Measurements from ENCODE around the gene GLP2R. TPM values are rescaled to one million over a fixed set of nuclear protein-coding genes. Genes with fewer than 3 reads are reported as not detected.
"Not testable (repeated sequence)": the region's sequence is repeated elsewhere in the genome, so short reads cannot be mapped to it uniquely, and the experiment has no call there.

The GLP2R gene
- total RNA-seq, 1 experiment from 2014 or later, result 0.08 TPM

DNA sequence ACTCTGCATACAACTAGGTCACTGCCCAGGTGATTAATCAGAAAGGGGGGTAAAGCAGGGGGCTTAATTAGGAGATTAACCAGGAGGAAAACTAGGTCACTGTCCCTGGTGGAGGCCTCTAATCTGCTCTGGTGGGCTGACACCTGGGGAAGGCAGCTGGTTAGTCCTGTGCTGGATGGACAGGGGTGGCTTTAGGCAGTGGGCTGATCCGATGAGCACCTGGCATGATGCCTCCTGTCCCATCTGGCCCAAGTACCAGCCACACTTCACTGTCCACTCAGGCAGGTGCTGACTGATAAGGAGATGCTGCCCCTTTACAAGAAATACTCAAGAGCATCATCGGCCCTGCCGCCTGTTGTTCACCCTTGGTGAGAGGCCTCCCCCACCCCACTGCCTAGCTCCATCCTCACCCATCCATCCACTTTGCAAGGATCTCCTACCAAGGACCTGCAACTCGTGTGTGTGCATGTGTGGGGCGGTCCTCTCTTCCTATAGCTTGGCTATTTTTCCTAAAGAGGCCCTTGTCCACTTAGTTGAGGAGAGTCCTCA is 93.2 kb downstream of the GLP2R start:
- ATAC-seq (no peak), DNase-seq (ENCODE audit: low read depth, low spot score) (no peak)
- Histone ChIP-seq H3K36me3 (ENCODE audit: control insufficient read depth, insufficient read depth, low read length) (no peaks in the 10 kb centered on the region), H3K4me1 (ENCODE audit: control insufficient read depth, insufficient read depth, low read length) (no peaks in the 10 kb centered on the region), H3K9me3 (ENCODE audit: control insufficient read depth, insufficient read depth, low read depth, low read length) (no peaks in the 10 kb centered on the region), H3K27ac (ENCODE audit: low read length) (no peak overlapping the region), H3K4me3 (ENCODE audit: low read depth in 2 of 2, low read length in 2 of 2) (no peak overlapping the region), H3K27me3 (ENCODE audit: control insufficient read depth, insufficient read depth, low read length) (no peaks in the 10 kb centered on the region)
- BruUV-seq (replicated peaks), result no TSS peak
- TF ChIP-seq POLR2AphosphoS5 (IDR thresholded peaks at IDR 0.05; ENCODE audit: low read depth, low read length) (no peak), SIN3A (IDR thresholded peaks at IDR 0.05; ENCODE audit: borderline replicate concordance, insufficient read depth, low read depth, low read length) (no peak), TCF7L2 (IDR thresholded peaks at IDR 0.05; ENCODE audit: low read depth, low read length) (no peak)
- TF ChIP-seq, protein P1, sequence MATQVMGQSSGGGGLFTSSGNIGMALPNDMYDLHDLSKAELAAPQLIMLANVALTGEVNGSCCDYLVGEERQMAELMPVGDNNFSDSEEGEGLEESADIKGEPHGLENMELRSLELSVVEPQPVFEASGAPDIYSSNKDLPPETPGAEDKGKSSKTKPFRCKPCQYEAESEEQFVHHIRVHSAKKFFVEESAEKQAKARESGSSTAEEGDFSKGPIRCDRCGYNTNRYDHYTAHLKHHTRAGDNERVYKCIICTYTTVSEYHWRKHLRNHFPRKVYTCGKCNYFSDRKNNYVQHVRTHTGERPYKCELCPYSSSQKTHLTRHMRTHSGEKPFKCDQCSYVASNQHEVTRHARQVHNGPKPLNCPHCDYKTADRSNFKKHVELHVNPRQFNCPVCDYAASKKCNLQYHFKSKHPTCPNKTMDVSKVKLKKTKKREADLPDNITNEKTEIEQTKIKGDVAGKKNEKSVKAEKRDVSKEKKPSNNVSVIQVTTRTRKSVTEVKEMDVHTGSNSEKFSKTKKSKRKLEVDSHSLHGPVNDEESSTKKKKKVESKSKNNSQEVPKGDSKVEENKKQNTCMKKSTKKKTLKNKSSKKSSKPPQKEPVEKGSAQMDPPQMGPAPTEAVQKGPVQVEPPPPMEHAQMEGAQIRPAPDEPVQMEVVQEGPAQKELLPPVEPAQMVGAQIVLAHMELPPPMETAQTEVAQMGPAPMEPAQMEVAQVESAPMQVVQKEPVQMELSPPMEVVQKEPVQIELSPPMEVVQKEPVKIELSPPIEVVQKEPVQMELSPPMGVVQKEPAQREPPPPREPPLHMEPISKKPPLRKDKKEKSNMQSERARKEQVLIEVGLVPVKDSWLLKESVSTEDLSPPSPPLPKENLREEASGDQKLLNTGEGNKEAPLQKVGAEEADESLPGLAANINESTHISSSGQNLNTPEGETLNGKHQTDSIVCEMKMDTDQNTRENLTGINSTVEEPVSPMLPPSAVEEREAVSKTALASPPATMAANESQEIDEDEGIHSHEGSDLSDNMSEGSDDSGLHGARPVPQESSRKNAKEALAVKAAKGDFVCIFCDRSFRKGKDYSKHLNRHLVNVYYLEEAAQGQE (IDR thresholded peaks at IDR 0.05; ENCODE audit: insufficient read depth in 1 of 2, low read depth in 2 of 2, low read length in 1 of 2), result no peak
- TF ChIP-seq, protein P2, sequence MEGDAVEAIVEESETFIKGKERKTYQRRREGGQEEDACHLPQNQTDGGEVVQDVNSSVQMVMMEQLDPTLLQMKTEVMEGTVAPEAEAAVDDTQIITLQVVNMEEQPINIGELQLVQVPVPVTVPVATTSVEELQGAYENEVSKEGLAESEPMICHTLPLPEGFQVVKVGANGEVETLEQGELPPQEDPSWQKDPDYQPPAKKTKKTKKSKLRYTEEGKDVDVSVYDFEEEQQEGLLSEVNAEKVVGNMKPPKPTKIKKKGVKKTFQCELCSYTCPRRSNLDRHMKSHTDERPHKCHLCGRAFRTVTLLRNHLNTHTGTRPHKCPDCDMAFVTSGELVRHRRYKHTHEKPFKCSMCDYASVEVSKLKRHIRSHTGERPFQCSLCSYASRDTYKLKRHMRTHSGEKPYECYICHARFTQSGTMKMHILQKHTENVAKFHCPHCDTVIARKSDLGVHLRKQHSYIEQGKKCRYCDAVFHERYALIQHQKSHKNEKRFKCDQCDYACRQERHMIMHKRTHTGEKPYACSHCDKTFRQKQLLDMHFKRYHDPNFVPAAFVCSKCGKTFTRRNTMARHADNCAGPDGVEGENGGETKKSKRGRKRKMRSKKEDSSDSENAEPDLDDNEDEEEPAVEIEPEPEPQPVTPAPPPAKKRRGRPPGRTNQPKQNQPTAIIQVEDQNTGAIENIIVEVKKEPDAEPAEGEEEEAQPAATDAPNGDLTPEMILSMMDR (IDR thresholded peaks at IDR 0.05), result no peak
- in situ Hi-C loops (cut with HindIII; ENCODE audit: low pct_unique_long_range_greater_than_20kb, low sequenced_read_pairs) (no loop called here), intact Hi-C loops (cut with micrococcal nuclease; ENCODE audit: unreplicated experiment) (no loop called here)
- ChIA-PET CTCF (no interaction called here), POLR2A (no interaction called here)

DNA sequence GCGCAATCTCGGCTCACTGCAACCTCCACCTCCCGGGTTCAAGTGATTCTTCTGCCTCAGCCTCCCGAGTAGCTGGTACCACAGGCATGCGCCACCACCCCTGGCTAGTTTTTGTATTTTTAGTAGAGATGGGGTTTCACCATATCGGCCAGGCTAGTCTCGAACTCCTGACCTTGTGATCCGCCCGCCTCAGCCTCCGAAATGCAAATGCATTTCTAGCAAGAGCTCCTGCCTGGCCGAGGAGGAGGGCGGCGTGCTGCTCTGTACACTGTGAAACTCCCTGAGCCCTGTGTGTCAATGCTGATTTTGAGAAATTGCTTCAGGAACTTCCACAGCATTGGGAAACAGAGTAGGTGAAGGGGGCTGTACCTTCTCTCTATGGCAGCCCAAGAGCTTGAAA is 95.5 kb downstream of the GLP2R start:
- H3K9me3 ChIP-seq (ENCODE audit: control insufficient read depth, insufficient read depth, low read depth, low read length); H3K4me1 ChIP-seq (ENCODE audit: control insufficient read depth, insufficient read depth, low read length); ATAC-seq; H3K27ac ChIP-seq (ENCODE audit: low read length); CTCF ChIA-PET; DNase-seq (ENCODE audit: low read depth, low spot score); H3K4me3 ChIP-seq (ENCODE audit: low read depth in 2 of 2, low read length in 2 of 2); in situ Hi-C loops (cut with HindIII; ENCODE audit: low pct_unique_long_range_greater_than_20kb, low sequenced_read_pairs); H3K36me3 ChIP-seq (ENCODE audit: control insufficient read depth, insufficient read depth, low read length); intact Hi-C loops (cut with micrococcal nuclease; ENCODE audit: unreplicated experiment); H3K27me3 ChIP-seq (ENCODE audit: control insufficient read depth, insufficient read depth, low read length); BruUV-seq (replicated peaks); POLR2A ChIA-PET: not testable (repeated sequence)

DNA sequence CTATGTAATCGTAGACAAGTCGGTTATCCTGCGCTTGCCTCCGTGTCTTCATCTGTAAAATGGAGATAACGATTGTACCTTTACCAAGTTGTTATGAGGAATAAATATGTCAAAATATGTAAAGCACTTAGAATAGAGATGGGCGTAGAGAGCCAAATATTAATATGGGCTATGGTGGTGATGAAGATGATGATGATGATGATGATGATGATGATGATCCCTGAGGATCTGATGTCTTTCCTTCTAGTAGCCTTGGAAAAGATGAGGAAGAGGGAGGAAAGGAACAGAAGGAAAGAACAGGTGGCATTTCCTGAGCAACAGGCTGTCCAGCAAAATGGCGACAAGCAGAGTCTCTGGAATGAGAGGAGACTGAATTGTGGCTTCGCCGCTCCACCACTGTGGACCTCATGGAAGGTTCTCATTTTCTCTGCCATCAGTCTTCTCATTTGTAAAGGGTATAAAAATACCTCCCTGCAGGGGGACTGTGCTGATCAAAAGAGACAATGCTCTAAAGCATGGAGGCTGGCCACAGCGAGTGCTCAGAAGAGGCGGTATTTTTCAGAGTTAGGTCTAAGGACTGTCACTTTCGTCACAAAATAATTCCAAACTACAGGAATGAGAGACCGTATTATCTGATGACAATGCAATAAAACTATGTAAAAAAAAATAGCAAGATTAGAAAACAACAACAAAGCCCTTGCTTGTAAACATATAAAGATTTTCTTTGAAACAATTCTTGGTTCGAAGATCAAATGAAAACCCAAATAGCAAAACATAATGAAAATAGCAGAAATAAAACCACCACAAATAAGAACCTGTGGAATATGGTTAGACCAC is 96.5 kb downstream of the GLP2R start:
- intact Hi-C loops (cut with micrococcal nuclease; ENCODE audit: unreplicated experiment) (no loop called here), in situ Hi-C loops (cut with HindIII; ENCODE audit: low pct_unique_long_range_greater_than_20kb, low sequenced_read_pairs) (no loop called here)
- H3K36me3 ChIP-seq (ENCODE audit: control insufficient read depth, insufficient read depth, low read length), result no peaks in the 10 kb centered on the region
- ATAC-seq (no peak), DNase-seq (ENCODE audit: low read depth, low spot score) (no peak)
- TF ChIP-seq, protein P2 (IDR thresholded peaks at IDR 0.05), result no peak
- TF ChIP-seq SIN3A (IDR thresholded peaks at IDR 0.05; ENCODE audit: borderline replicate concordance, insufficient read depth, low read depth, low read length) (no peak), POLR2AphosphoS5 (IDR thresholded peaks at IDR 0.05; ENCODE audit: low read depth, low read length) (no peak), TCF7L2 (IDR thresholded peaks at IDR 0.05; ENCODE audit: low read depth, low read length) (no peak)
- TF ChIP-seq, protein P1 (IDR thresholded peaks at IDR 0.05; ENCODE audit: insufficient read depth in 1 of 2, low read depth in 2 of 2, low read length in 1 of 2), result no peak
- no peaks in the 10 kb centered on the region for H3K4me1 ChIP-seq (ENCODE audit: control insufficient read depth, insufficient read depth, low read length)
- H3K9me3 ChIP-seq (ENCODE audit: control insufficient read depth, insufficient read depth, low read depth, low read length), result no peaks in the 10 kb centered on the region
- no peak overlapping the region for H3K4me3 ChIP-seq (ENCODE audit: low read depth in 2 of 2, low read length in 2 of 2)
- ChIA-PET CTCF (no interaction called here), POLR2A (no interaction called here)
- no TSS peak for BruUV-seq (replicated peaks)
- no peak overlapping the region for H3K27ac ChIP-seq (ENCODE audit: low read length)
- H3K27me3 ChIP-seq (ENCODE audit: control insufficient read depth, insufficient read depth, low read length), result no peaks in the 10 kb centered on the region; the same call in 1 of the 2 replicates

Data from Panc1 (cell line).